HepG2 (cell line): ENCODE data around the gene RBM34. TPM values are rescaled to one million over a fixed set of nuclear protein-coding genes. Genes with fewer than 3 reads are reported as not detected.

Source experiments
- GABPA ChIP-seq, 2 experiments: IDR thresholded peaks; 2 replicates each; pipeline ENCODE4 v1.6.1; 2011 to 2016; ENCODE audit warnings: low read depth in 2 of 2, low read length in 1 of 2, missing biosample characterization in 1 of 2, missing genetic modification characterization in 1 of 2
- GATA4 ChIP-seq: sonication (generic); IDR thresholded peaks from 2 replicates; pipeline ENCODE4 v1.6.1; 2016; ENCODE audit warnings: antibody characterized with exemption, low read depth, borderline replicate concordance
- KDM1A ChIP-seq: IDR thresholded peaks from 2 replicates; pipeline ENCODE4 v1.6.1; 2016; ENCODE audit warnings: missing compliant biosample characterization
- MAFK ChIP-seq, 2 experiments: IDR thresholded peaks in 1 of 2; conservative IDR thresholded peaks in 1 of 2; 2 replicates each; pipeline ENCODE4 v1.6.1; 2011; ENCODE audit warnings: improper control_type of control experiment in 2 of 2, low read length in 2 of 2
- PAXIP1 ChIP-seq: sonication (generic); formaldehyde crosslinking; conservative IDR thresholded peaks from 2 replicates; pipeline ENCODE4 v1.4.0; 2020; ENCODE audit warnings: mild to moderate bottlenecking, missing genetic modification reagents, moderate library complexity
- PHF8 ChIP-seq: sonication (generic); formaldehyde crosslinking; IDR thresholded peaks from 2 replicates; pipeline ENCODE4 v1.5.0; 2020; ENCODE audit warnings: missing genetic modification reagents
- TBP ChIP-seq: sonication (generic); formaldehyde crosslinking; IDR thresholded peaks from 2 replicates; pipeline ENCODE4 v1.5.0; 2020; ENCODE audit warnings: missing genetic modification reagents
- TCF7 ChIP-seq: sonication (generic); IDR thresholded peaks from 2 replicates; pipeline ENCODE4 v1.6.1; 2016; ENCODE audit warnings: antibody characterized with exemption, low read depth
- ZNF329 ChIP-seq: sonication (generic); formaldehyde crosslinking; IDR thresholded peaks from 2 replicates; pipeline ENCODE4 v1.9.0; 2021; ENCODE audit warnings: low read depth, mild to moderate bottlenecking, missing genetic modification reagents
- ZNF562 ChIP-seq: sonication (generic); formaldehyde crosslinking; IDR thresholded peaks from 2 replicates; pipeline ENCODE4 v1.8.0; 2022; ENCODE audit warnings: missing genetic modification reagents, borderline replicate concordance
- ZNF841 ChIP-seq: sonication (generic); formaldehyde crosslinking; IDR thresholded peaks from 2 replicates; pipeline ENCODE4 v1.8.1; 2023; ENCODE audit warnings: missing genetic modification reagents, borderline replicate concordance
- polyA plus RNA-seq, 8 experiments: library from polyadenylated mRNA; depleted of rRNA in 3 of 8; stranded (reverse) in 7 of 8; unstranded in 1 of 8; fragments of >200 nt; fragmentation: Illumina TruSeq in 4 of 8; extraction: Trizol in 4 of 8; gene quantifications; 2 replicates each; pipeline versions ENCODE4 v1.2.1 to v1.2.3, GENCODE V29; 2011 to 2016; ENCODE audit warnings: low read depth in 4 of 8, missing spikeins in 1 of 8, mixed read lengths in 1 of 8; ENCODE audit not compliant: insufficient read depth in 1 of 8
- total RNA-seq, 5 experiments: library from RNA; depleted of rRNA; stranded (reverse); fragments of >200 nt; fragmentation: Illumina TruSeq; extraction: Trizol; gene quantifications; 2 replicates each; pipeline ENCODE4 v1.2.3, GENCODE V29; 2016; ENCODE audit warnings: low read depth in 1 of 5
- TF ChIP-seq, protein P1 (sequence below): sonication (generic); formaldehyde crosslinking; conservative IDR thresholded peaks from 2 replicates; pipeline ENCODE4 v1.8.0; 2022; ENCODE audit warnings: low read depth, missing genetic modification reagents
- TF ChIP-seq, protein P2 (sequence below): sonication (generic); formaldehyde crosslinking; IDR thresholded peaks from 2 replicates; pipeline ENCODE4 v1.4.0; 2020; ENCODE audit warnings: mild to moderate bottlenecking, low read depth, missing genetic modification reagents
- TF ChIP-seq, protein P3 (sequence below), 2 experiments: sonication (generic) in 1 of 2; formaldehyde crosslinking in 1 of 2; IDR thresholded peaks; 2 replicates each; pipeline versions ENCODE4 v1.6.1 to v1.9.0; 2014 to 2022; ENCODE audit warnings: antibody characterized with exemption in 1 of 2, borderline replicate concordance in 1 of 2, inconsistent platforms in 1 of 2, low read depth in 1 of 2, missing genetic modification reagents in 1 of 2

The RBM34 gene
- total and polyA plus RNA-seq, 2 of the 13 experiments (the other 11 are each of a cell fraction or from before 2014, with no cell fraction given) = 34.7 to 73.0 TPM

DNA sequence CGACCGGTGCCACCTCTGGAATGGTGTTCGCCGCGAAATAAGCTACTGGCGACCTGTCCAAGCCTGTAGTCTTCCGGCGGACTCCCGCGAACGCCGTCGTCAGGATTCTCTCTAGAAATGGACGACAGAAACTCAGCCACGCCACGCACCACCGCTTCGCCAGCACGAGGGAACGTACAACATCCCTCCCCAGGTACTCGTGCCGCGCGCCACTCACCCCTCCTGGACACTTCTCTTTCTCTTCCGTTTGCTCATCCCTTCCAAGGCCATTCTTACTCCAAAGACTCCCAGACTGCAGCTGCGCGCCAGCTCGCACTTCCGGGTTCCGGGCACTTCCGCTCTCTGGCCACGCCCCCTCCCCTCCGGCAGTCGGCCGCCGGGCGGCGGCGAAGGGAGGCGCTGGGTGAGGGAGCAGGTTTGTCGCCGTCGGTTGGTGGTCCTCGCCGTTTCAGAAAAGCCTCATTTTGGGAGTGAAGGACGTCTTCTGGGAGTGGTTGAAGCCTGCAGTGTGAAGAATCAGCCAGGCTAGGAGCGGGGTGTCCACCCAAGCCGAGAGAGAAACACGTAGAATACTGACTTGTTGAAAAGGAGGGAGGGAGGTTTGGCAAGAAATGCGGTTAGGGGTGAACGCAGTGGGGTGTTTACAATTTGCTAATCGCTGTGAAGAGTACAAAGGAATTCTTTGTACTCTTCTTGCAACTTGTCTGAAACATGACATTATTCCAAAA is at the start of gene RBM34 (continued):
- TF ChIP-seq PAXIP1 = peak; percentile 64; the same call in 1 of the 2 replicates
- TF ChIP-seq, protein P1, sequence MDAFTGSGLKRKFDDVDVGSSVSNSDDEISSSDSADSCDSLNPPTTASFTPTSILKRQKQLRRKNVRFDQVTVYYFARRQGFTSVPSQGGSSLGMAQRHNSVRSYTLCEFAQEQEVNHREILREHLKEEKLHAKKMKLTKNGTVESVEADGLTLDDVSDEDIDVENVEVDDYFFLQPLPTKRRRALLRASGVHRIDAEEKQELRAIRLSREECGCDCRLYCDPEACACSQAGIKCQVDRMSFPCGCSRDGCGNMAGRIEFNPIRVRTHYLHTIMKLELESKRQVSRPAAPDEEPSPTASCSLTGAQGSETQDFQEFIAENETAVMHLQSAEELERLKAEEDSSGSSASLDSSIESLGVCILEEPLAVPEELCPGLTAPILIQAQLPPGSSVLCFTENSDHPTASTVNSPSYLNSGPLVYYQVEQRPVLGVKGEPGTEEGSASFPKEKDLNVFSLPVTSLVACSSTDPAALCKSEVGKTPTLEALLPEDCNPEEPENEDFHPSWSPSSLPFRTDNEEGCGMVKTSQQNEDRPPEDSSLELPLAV (CRISPR knock-in tag) = no peak
- no peak for TF ChIP-seq MAFK (conservative IDR thresholded peaks at IDR 0.05 in 1 of 2, IDR thresholded peaks at IDR 0.05 in 1 of 2; ENCODE audit: low read length in 2 of 2)
- no peak for TF ChIP-seq ZNF562 (CRISPR knock-in tag)
- peak; percentile 23; the same call in 1 of the 2 replicates for TF ChIP-seq TBP (CRISPR knock-in tag)
- TF ChIP-seq GABPA (IDR thresholded peaks at IDR 0.05; ENCODE audit: low read depth, low read length) = peak; percentile 85
- TF ChIP-seq GABPA (CRISPR knock-in tag; IDR thresholded peaks at IDR 0.05; ENCODE audit: low read depth) = peak; percentile 95
- peak; percentile 80; the same call in 1 of the 2 replicates for TF ChIP-seq ZNF329 (CRISPR knock-in tag)
- TF ChIP-seq KDM1A (CRISPR knock-in tag) = no peak
- TF ChIP-seq, protein P2, sequence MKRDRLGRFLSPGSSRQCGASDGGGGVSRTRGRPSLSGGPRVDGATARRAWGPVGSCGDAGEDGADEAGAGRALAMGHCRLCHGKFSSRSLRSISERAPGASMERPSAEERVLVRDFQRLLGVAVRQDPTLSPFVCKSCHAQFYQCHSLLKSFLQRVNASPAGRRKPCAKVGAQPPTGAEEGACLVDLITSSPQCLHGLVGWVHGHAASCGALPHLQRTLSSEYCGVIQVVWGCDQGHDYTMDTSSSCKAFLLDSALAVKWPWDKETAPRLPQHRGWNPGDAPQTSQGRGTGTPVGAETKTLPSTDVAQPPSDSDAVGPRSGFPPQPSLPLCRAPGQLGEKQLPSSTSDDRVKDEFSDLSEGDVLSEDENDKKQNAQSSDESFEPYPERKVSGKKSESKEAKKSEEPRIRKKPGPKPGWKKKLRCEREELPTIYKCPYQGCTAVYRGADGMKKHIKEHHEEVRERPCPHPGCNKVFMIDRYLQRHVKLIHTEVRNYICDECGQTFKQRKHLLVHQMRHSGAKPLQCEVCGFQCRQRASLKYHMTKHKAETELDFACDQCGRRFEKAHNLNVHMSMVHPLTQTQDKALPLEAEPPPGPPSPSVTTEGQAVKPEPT (CRISPR knock-in tag) = peak; percentile 77; the same call in 1 of the 2 replicates
- peak; percentile 54; the same call in 1 of the 2 replicates for TF ChIP-seq GATA4
- TF ChIP-seq TCF7 = no peak
- TF ChIP-seq ZNF841 (CRISPR knock-in tag) = no peak
- TF ChIP-seq, protein P3, sequence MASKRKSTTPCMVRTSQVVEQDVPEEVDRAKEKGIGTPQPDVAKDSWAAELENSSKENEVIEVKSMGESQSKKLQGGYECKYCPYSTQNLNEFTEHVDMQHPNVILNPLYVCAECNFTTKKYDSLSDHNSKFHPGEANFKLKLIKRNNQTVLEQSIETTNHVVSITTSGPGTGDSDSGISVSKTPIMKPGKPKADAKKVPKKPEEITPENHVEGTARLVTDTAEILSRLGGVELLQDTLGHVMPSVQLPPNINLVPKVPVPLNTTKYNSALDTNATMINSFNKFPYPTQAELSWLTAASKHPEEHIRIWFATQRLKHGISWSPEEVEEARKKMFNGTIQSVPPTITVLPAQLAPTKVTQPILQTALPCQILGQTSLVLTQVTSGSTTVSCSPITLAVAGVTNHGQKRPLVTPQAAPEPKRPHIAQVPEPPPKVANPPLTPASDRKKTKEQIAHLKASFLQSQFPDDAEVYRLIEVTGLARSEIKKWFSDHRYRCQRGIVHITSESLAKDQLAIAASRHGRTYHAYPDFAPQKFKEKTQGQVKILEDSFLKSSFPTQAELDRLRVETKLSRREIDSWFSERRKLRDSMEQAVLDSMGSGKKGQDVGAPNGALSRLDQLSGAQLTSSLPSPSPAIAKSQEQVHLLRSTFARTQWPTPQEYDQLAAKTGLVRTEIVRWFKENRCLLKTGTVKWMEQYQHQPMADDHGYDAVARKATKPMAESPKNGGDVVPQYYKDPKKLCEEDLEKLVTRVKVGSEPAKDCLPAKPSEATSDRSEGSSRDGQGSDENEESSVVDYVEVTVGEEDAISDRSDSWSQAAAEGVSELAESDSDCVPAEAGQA (IDR thresholded peaks at IDR 0.05; ENCODE audit: low read depth) = peak; percentile 52; the same call in 1 of the 2 replicates
- TF ChIP-seq, protein P3 (CRISPR knock-in tag; IDR thresholded peaks at IDR 0.05; ENCODE audit: borderline replicate concordance) = peak; percentile 77; the same call in 1 of the 2 replicates
- peak; percentile 92 for TF ChIP-seq PHF8 (CRISPR knock-in tag)
